Measurements from ENCODE around the gene MAB21L3.

DNA sequence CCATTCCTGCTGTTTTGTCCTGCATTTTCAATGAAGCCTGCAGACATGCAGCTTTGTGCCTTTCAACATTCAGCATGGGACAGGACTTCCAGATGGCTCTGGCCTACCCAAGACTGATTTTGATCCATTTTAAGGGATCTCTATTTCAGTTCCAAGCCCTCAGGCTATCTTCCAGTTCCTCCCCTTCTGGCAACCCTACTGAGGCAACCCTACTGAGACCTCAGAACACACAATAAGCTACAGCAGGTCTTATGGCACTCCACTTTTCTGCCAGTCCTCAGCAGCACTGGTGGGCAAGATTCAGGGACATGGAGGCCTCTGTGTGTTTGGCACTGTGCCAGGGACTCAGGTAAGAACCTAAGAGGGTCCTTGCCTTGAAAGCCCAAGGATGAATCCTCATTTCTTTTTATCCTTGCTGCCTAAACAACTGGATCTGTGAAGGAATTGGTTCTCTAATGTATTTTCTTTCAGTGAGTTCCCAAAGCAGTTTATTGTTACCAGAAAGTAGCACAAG, 50.7 kb downstream of the MAB21L3 start:
- TF ChIP-seq, protein P1, sequence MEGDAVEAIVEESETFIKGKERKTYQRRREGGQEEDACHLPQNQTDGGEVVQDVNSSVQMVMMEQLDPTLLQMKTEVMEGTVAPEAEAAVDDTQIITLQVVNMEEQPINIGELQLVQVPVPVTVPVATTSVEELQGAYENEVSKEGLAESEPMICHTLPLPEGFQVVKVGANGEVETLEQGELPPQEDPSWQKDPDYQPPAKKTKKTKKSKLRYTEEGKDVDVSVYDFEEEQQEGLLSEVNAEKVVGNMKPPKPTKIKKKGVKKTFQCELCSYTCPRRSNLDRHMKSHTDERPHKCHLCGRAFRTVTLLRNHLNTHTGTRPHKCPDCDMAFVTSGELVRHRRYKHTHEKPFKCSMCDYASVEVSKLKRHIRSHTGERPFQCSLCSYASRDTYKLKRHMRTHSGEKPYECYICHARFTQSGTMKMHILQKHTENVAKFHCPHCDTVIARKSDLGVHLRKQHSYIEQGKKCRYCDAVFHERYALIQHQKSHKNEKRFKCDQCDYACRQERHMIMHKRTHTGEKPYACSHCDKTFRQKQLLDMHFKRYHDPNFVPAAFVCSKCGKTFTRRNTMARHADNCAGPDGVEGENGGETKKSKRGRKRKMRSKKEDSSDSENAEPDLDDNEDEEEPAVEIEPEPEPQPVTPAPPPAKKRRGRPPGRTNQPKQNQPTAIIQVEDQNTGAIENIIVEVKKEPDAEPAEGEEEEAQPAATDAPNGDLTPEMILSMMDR (IDR thresholded peaks at IDR 0.05; ENCODE audit: insufficient read depth, low read depth, low read length) = no peak
- no peak for TF ChIP-seq EZH2 (IDR thresholded peaks at IDR 0.05; ENCODE audit: insufficient read depth, low read length)
